Measurements from ENCODE around the gene FKBP6.
"Not testable (repeated sequence)": the region's sequence is repeated elsewhere in the genome, so short reads cannot be mapped to it uniquely, and the experiment has no call there.

The FKBP6 gene

GRCh38 chr7:73376671-73377412, 48.9 kb downstream of the FKBP6 start:
- H3K4me1 ChIP-seq = no peaks in the 10 kb centered on the region
- no peak overlapping the region for H3K4me3 ChIP-seq
- no peaks in the 10 kb centered on the region for H3K36me3 ChIP-seq (replicated peaks)
- peaks cover 21% of the 10 kb centered on the region; the same call in 1 of the 2 replicates for H3K27me3 ChIP-seq (ENCODE audit: low read depth)
- H3K9me3 ChIP-seq = no peaks in the 10 kb centered on the region
- DNase-seq (ENCODE audit: low spot score in 2 of 2) = no peak
- in situ Hi-C loops (cut with MboI; ENCODE audit: low sequenced_read_pairs) = no loop called here

GRCh38 chr7:73377413-73378200, 49.6 kb downstream of the FKBP6 start:
- H3K4me3 ChIP-seq; in situ Hi-C loops (cut with MboI; ENCODE audit: low sequenced_read_pairs); DNase-seq (ENCODE audit: low spot score in 2 of 2); H3K9me3 ChIP-seq; H3K36me3 ChIP-seq (replicated peaks); H3K4me1 ChIP-seq: not testable (repeated sequence)
- H3K27me3 ChIP-seq (ENCODE audit: low read depth) = peaks cover 21% of the 10 kb centered on the region; the same call in 1 of the 2 replicates

GRCh38 chr7:73382934-73383503, 55.1 kb downstream of the FKBP6 start:
- Histone ChIP-seq H3K9me3 (peaks cover 6% of the 10 kb centered on the region; the same call in 1 of the 2 replicates), H3K27me3 (ENCODE audit: low read depth) (peaks cover 9% of the 10 kb centered on the region; the same call in 1 of the 2 replicates), H3K4me1 (no peaks in the 10 kb centered on the region), H3K4me3 (no peak overlapping the region), H3K36me3 (replicated peaks) (no peaks in the 10 kb centered on the region)
- DNase-seq (ENCODE audit: low spot score in 2 of 2) = no peak
- in situ Hi-C loops (cut with MboI; ENCODE audit: low sequenced_read_pairs) = no loop called here

- no peak overlapping the region for H3K4me3 ChIP-seq
- no peaks in the 10 kb centered on the region for H3K36me3 ChIP-seq (replicated peaks)
- peaks cover 11% of the 10 kb centered on the region; the same call in 1 of the 2 replicates for H3K9me3 ChIP-seq
- no peak for DNase-seq (ENCODE audit: low spot score in 2 of 2)
- H3K4me1 ChIP-seq = no peaks in the 10 kb centered on the region
- in situ Hi-C loops (cut with MboI; ENCODE audit: low sequenced_read_pairs) = no loop called here
- no peaks in the 10 kb centered on the region for H3K27me3 ChIP-seq (ENCODE audit: low read depth)
These were observed 59.4 kb downstream of the FKBP6 start for GRCh38 chr7:73387221-73387828.

- peaks cover 11% of the 10 kb centered on the region; the same call in 1 of the 2 replicates for H3K9me3 ChIP-seq
- H3K4me3 ChIP-seq = no peak overlapping the region
- no peak for DNase-seq (ENCODE audit: low spot score in 2 of 2)
- no peaks in the 10 kb centered on the region for H3K27me3 ChIP-seq (ENCODE audit: low read depth)
- in situ Hi-C loops (cut with MboI; ENCODE audit: low sequenced_read_pairs) = no loop called here
- no peaks in the 10 kb centered on the region for H3K36me3 ChIP-seq (replicated peaks)
- H3K4me1 ChIP-seq = no peaks in the 10 kb centered on the region
These were observed 60.0 kb downstream of the FKBP6 start for GRCh38 chr7:73387908-73388414.

- Histone ChIP-seq H3K27me3 (ENCODE audit: low read depth) (no peaks in the 10 kb centered on the region), H3K4me3 (no peak overlapping the region), H3K9me3 (peaks cover 11% of the 10 kb centered on the region; the same call in 1 of the 2 replicates), H3K4me1 (no peaks in the 10 kb centered on the region), H3K36me3 (replicated peaks) (no peaks in the 10 kb centered on the region)
- no peak for DNase-seq (ENCODE audit: low spot score in 2 of 2)
- in situ Hi-C loops (cut with MboI; ENCODE audit: low sequenced_read_pairs) = no loop called here
These were observed 63.4 kb downstream of the FKBP6 start for GRCh38 chr7:73391396-73391795.

- Histone ChIP-seq H3K4me1 (no peaks in the 10 kb centered on the region), H3K36me3 (replicated peaks) (no peaks in the 10 kb centered on the region), H3K27me3 (ENCODE audit: low read depth) (no peaks in the 10 kb centered on the region), H3K9me3 (0 out of 2 replicates have a peak, but pooled peaks cover 2% of the 10 kb centered on the region), H3K4me3 (no peak overlapping the region)
- no peak for DNase-seq (ENCODE audit: low spot score in 2 of 2)
- in situ Hi-C loops (cut with MboI; ENCODE audit: low sequenced_read_pairs) = no loop called here
These were observed 66.5 kb downstream of the FKBP6 start for GRCh38 chr7:73394422-73394821.

GRCh38 chr7:73395538-73396503, 67.9 kb downstream of the FKBP6 start:
- in situ Hi-C loops (cut with MboI; ENCODE audit: low sequenced_read_pairs) = no loop called here
- H3K36me3 ChIP-seq (replicated peaks) = no peaks in the 10 kb centered on the region
- no peaks in the 10 kb centered on the region for H3K27me3 ChIP-seq (ENCODE audit: low read depth)
- H3K9me3 ChIP-seq = 0 out of 2 replicates have a peak, but pooled peaks cover 2% of the 10 kb centered on the region
- no peak overlapping the region for H3K4me3 ChIP-seq
- no peaks in the 10 kb centered on the region for H3K4me1 ChIP-seq
- no peak for DNase-seq (ENCODE audit: low spot score in 2 of 2)

GRCh38 chr7:73397521-73398281, 69.7 kb downstream of the FKBP6 start:
- DNase-seq (ENCODE audit: low spot score in 2 of 2) = no peak
- Histone ChIP-seq H3K27me3 (ENCODE audit: low read depth) (no peaks in the 10 kb centered on the region), H3K4me1 (no peaks in the 10 kb centered on the region), H3K4me3 (no peak overlapping the region), H3K9me3 (no peaks in the 10 kb centered on the region), H3K36me3 (replicated peaks) (no peaks in the 10 kb centered on the region)
- in situ Hi-C loops (cut with MboI; ENCODE audit: low sequenced_read_pairs) = no loop called here

GRCh38 chr7:73399185-73400050, 71.5 kb downstream of the FKBP6 start:
- DNase-seq (ENCODE audit: low spot score in 2 of 2); H3K4me3 ChIP-seq; in situ Hi-C loops (cut with MboI; ENCODE audit: low sequenced_read_pairs); H3K9me3 ChIP-seq; H3K27me3 ChIP-seq (ENCODE audit: low read depth); H3K4me1 ChIP-seq; H3K36me3 ChIP-seq (replicated peaks): not testable (repeated sequence)

GRCh38 chr7:73404860-73405259, 76.9 kb downstream of the FKBP6 start:
- in situ Hi-C loops (cut with MboI; ENCODE audit: low sequenced_read_pairs) = not testable (repeated sequence)

More at GRCh38 chr7:73404860-73405259, 76.9 kb downstream of the FKBP6 start:
- not testable (repeated sequence) for H3K27me3 ChIP-seq (ENCODE audit: low read depth); H3K4me1 ChIP-seq; H3K9me3 ChIP-seq; H3K36me3 ChIP-seq (replicated peaks); DNase-seq (ENCODE audit: low spot score in 2 of 2); H3K4me3 ChIP-seq

All from HAP-1 (cell line).